Measurements from ENCODE around the gene ADK.
"Not testable (repeated sequence)": the region's sequence is repeated elsewhere in the genome, so short reads cannot be mapped to it uniquely, and the experiment has no call there.

The ADK gene

GRCh38 chr10:74490551-74490950, 339.5 kb downstream of the ADK start:
- DNase-seq (ENCODE audit: low spot score): no peak

GRCh38 chr10:74491014-74491413, 340.0 kb downstream of the ADK start:
- no peak for DNase-seq (ENCODE audit: low spot score)

- DNase-seq (ENCODE audit: low spot score): not testable (repeated sequence)
These were observed 345.3 kb downstream of the ADK start for GRCh38 chr10:74496276-74496675.

GRCh38 chr10:74498664-74499063, 347.6 kb downstream of the ADK start:
- DNase-seq (ENCODE audit: low spot score): not testable (repeated sequence)

GRCh38 chr10:74500026-74500704, 349.1 kb downstream of the ADK start:
- no peak for DNase-seq (ENCODE audit: low spot score)

GRCh38 chr10:74500816-74501215, 349.8 kb downstream of the ADK start:
- no peak for DNase-seq (ENCODE audit: low spot score)

- peak; percentile 18 for DNase-seq (ENCODE audit: low spot score)
These were observed 352.1 kb downstream of the ADK start for GRCh38 chr10:74502963-74503608.

- no peak for DNase-seq (ENCODE audit: low spot score)
These were observed 356.9 kb downstream of the ADK start for GRCh38 chr10:74507951-74508350.

- DNase-seq (ENCODE audit: low spot score): no peak
These were observed 359.6 kb downstream of the ADK start for GRCh38 chr10:74510594-74510993.

GRCh38 chr10:74511051-74511450, 360.0 kb downstream of the ADK start:
- DNase-seq (ENCODE audit: low spot score): no peak

GRCh38 chr10:74514322-74514721, 363.3 kb downstream of the ADK start:
- DNase-seq (ENCODE audit: low spot score): no peak

GRCh38 chr10:74518061-74518460, 367.0 kb downstream of the ADK start:
- DNase-seq (ENCODE audit: low spot score): no peak

GRCh38 chr10:74521526-74521925, 370.5 kb downstream of the ADK start:
- DNase-seq (ENCODE audit: low spot score): no peak

GRCh38 chr10:74523199-74523598, 372.2 kb downstream of the ADK start:
- DNase-seq (ENCODE audit: low spot score): no peak

GRCh38 chr10:74525885-74526284, 374.9 kb downstream of the ADK start:
- no peak for DNase-seq (ENCODE audit: low spot score)

- not testable (repeated sequence) for DNase-seq (ENCODE audit: low spot score)
These were observed 376.6 kb downstream of the ADK start for GRCh38 chr10:74527611-74528010.

- DNase-seq (ENCODE audit: low spot score): no peak
These were observed 378.2 kb downstream of the ADK start for GRCh38 chr10:74529205-74529604.

GRCh38 chr10:74530981-74531380, 380.0 kb downstream of the ADK start:
- DNase-seq (ENCODE audit: low spot score): no peak

- no peak for DNase-seq (ENCODE audit: low spot score)
These were observed 388.3 kb downstream of the ADK start for GRCh38 chr10:74539317-74539716.

GRCh38 chr10:74541375-74541774, 390.4 kb downstream of the ADK start:
- DNase-seq (ENCODE audit: low spot score): no peak

- DNase-seq (ENCODE audit: low spot score): no peak
These were observed 391.1 kb downstream of the ADK start for GRCh38 chr10:74542077-74542476.

- DNase-seq (ENCODE audit: low spot score): no peak
These were observed 392.3 kb downstream of the ADK start for GRCh38 chr10:74543276-74543675.

- no peak for DNase-seq (ENCODE audit: low spot score)
These were observed 393.1 kb downstream of the ADK start for GRCh38 chr10:74544106-74544505.

GRCh38 chr10:74548676-74549075, 397.7 kb downstream of the ADK start:
- no peak for DNase-seq (ENCODE audit: low spot score)

All from putamen (tissue), 1 donor.